Liver (tissue), 9 donors: ENCODE data around the gene CHPF2. TPM values are rescaled to one million over a fixed set of nuclear protein-coding genes. Genes with fewer than 3 reads are reported as not detected.

ENCODE experiments used
- DNase-seq: peaks from one replicate; pipeline ENCODE4 v3.0.0-alpha.2; 2017; ENCODE audit warnings: low spot score
- H3K27ac ChIP-seq, 2 donors: one replicate each; pipeline ENCODE4 v1.7.0; 2013; ENCODE audit warnings: inconsistent platforms in 2 of 2, low read length in 2 of 2, control low read depth in 1 of 2, low read depth in 1 of 2, mild to moderate bottlenecking in 1 of 2
- H3K27me3 ChIP-seq, 4 donors: one replicate each; pipeline versions ENCODE4 v1.6.1 to v1.7.0; 2013; ENCODE audit warnings: low read length in 3 of 4, inconsistent platforms in 1 of 4, mild to moderate bottlenecking in 1 of 4, moderate library complexity in 1 of 4; ENCODE audit not compliant: control insufficient read depth in 4 of 4, insufficient read depth in 4 of 4
- H3K36me3 ChIP-seq, 4 donors: one replicate each; pipeline versions ENCODE4 v1.6.1 to v1.7.0; 2013; ENCODE audit warnings: low read length in 3 of 4, mild to moderate bottlenecking in 3 of 4, low read depth in 1 of 4, moderate library complexity in 1 of 4; ENCODE audit not compliant: control insufficient read depth in 4 of 4, insufficient read depth in 3 of 4
- H3K4me1 ChIP-seq, 4 donors: one replicate each; pipeline versions ENCODE4 v1.6.1 to v1.7.0; 2013; ENCODE audit warnings: low read length in 3 of 4, mild to moderate bottlenecking in 3 of 4, moderate library complexity in 1 of 4; ENCODE audit not compliant: control insufficient read depth in 4 of 4, insufficient read depth in 4 of 4
- H3K4me3 ChIP-seq, 3 donors: one replicate each; pipeline versions ENCODE4 v1.6.1 to v1.7.0; 2013; ENCODE audit warnings: low read length in 3 of 3, control low read depth in 1 of 3, low read depth in 1 of 3, mild to moderate bottlenecking in 1 of 3
- H3K9ac ChIP-seq, 2 donors: one replicate each; pipeline ENCODE4 v1.7.0; 2013; ENCODE audit warnings: low read length in 2 of 2, mild to moderate bottlenecking in 2 of 2, moderate library complexity in 2 of 2, control low read depth in 1 of 2, low read depth in 1 of 2
- H3K9me3 ChIP-seq, 4 donors: one replicate each; pipeline versions ENCODE4 v1.6.1 to v1.7.0; 2013; ENCODE audit warnings: low read length in 3 of 4; ENCODE audit not compliant: control insufficient read depth in 4 of 4
- ATF3 ChIP-seq: IDR thresholded peaks from 2 replicates; pipeline ENCODE4 v1.6.1; 2016; ENCODE audit warnings: antibody characterized with exemption
- CTCF ChIP-seq: fragments of 150-350 bp; IDR thresholded peaks from 2 replicates; pipeline ENCODE4 v1.5.1; 2017; ENCODE audit warnings: improper control_type of control experiment, low read depth, low read length; ENCODE audit not compliant: missing input control
- EGR1 ChIP-seq, 2 donors: IDR thresholded peaks; 2 replicates each; pipeline ENCODE4 v1.6.1; 2016 to 2018; ENCODE audit warnings: antibody characterized with exemption in 2 of 2, low read depth in 2 of 2
- FOXA2 ChIP-seq: IDR thresholded peaks from 2 replicates; pipeline ENCODE4 v1.6.1; 2016; ENCODE audit warnings: antibody characterized with exemption
- GABPA ChIP-seq, 2 donors: IDR thresholded peaks in 1 of 2; conservative IDR thresholded peaks in 1 of 2; 2 replicates each; pipeline ENCODE4 v1.6.1; 2016; ENCODE audit warnings: antibody characterized with exemption in 2 of 2, mild to moderate bottlenecking in 1 of 2, moderate library complexity in 1 of 2
- HNF4A ChIP-seq, 2 donors: conservative IDR thresholded peaks; 2 replicates each; pipeline ENCODE4 v1.6.1; 2016; ENCODE audit warnings: antibody characterized with exemption in 2 of 2, mild to moderate bottlenecking in 2 of 2
- HNF4G ChIP-seq: IDR thresholded peaks from 2 replicates; pipeline ENCODE4 v1.6.1; 2016; ENCODE audit warnings: antibody characterized with exemption
- JUND ChIP-seq, 2 donors: IDR thresholded peaks; 2 replicates each; pipeline ENCODE4 v1.6.1; 2016; ENCODE audit warnings: antibody characterized with exemption in 2 of 2
- MAX ChIP-seq: IDR thresholded peaks from 2 replicates; pipeline ENCODE4 v1.6.1; 2016; ENCODE audit warnings: antibody characterized with exemption
- NR2F2 ChIP-seq: IDR thresholded peaks from 2 replicates; pipeline ENCODE4 v1.6.1; 2016; ENCODE audit warnings: antibody characterized with exemption
- RAD21 ChIP-seq, 2 donors: IDR thresholded peaks; 2 replicates each; pipeline ENCODE4 v1.6.1; 2016; ENCODE audit warnings: antibody characterized with exemption in 2 of 2, mild to moderate bottlenecking in 2 of 2
- REST ChIP-seq: IDR thresholded peaks from 2 replicates; pipeline ENCODE4 v1.6.1; 2016; ENCODE audit warnings: antibody characterized with exemption, mild to moderate bottlenecking
- RXRA ChIP-seq, 2 donors: IDR thresholded peaks; 2 replicates each; pipeline ENCODE4 v1.6.1; 2017 to 2018; ENCODE audit warnings: antibody characterized with exemption in 2 of 2, mild to moderate bottlenecking in 1 of 2
- SP1 ChIP-seq: IDR thresholded peaks from 2 replicates; pipeline ENCODE4 v1.6.1; 2018; ENCODE audit warnings: antibody characterized with exemption, mild to moderate bottlenecking
- TAF1 ChIP-seq: conservative IDR thresholded peaks from 2 replicates; pipeline ENCODE4 v1.6.1; 2016; ENCODE audit warnings: antibody characterized with exemption, mild to moderate bottlenecking
- YY1 ChIP-seq: IDR thresholded peaks from 2 replicates; pipeline ENCODE4 v1.6.1; 2016; ENCODE audit warnings: antibody characterized with exemption, mild to moderate bottlenecking
- ZBTB33 ChIP-seq: IDR thresholded peaks from 2 replicates; pipeline ENCODE4 v1.6.1; 2016; ENCODE audit warnings: antibody characterized with exemption
- WGBS: extraction: QIAGEN DNeasy Blood & Tissue Kit; methylation state at CpG from one replicate; pipeline ENCODE4 v1.1.7; 2013; 5-methylcytosine and 5-hydroxymethylcytosine counted together
- polyA plus RNA-seq, 2 donors: library from polyadenylated mRNA; stranded (reverse) in 1 of 2; unstranded in 1 of 2; fragments of 200-250 nt in 1 of 2; fragments of >200 nt in 1 of 2; fragmentation: Nextera tagmentation in 1 of 2; extraction: Ambion mirVana in 1 of 2; gene quantifications; one replicate each; pipeline versions ENCODE4 v1.2.1 to v1.2.3, GENCODE V29; 2013 to 2015
- total RNA-seq, 2 donors: library from RNA; depleted of rRNA; stranded (reverse); fragments of >200 nt; gene quantifications; one replicate each; pipeline ENCODE4 v1.2.3, GENCODE V29; 2014
- donor health status: healthy.
- donor health status: healthy.
- donor health status: healthy.
- donor health status: healthy.
- donor health status: healthy.

CHPF2 gene
- total and polyA plus RNA-seq, 4 donors, result 4.1 to 19.7 (median 18.1) TPM

GRCh38 chr7:151252961-151253711 lies 20.9 kb downstream of the CHPF2 start:
- no peak for DNase-seq
- 76% methylated on average over 17 of the region's 17 CpGs for WGBS
- Histone ChIP-seq H3K4me1 (peaks cover 10 to 20% (median 12%) of the 10 kb centered on the region in 4 donors), H3K4me3 (no peak overlapping the region), H3K27me3 (peaks cover 0 to 6% (median 0%) of the 10 kb centered on the region in 4 donors), H3K27ac (no peak overlapping the region), H3K36me3 (no peaks in the 10 kb centered on the region), H3K9me3 (no peaks in the 10 kb centered on the region), H3K9ac (no peak overlapping the region)
- TF ChIP-seq NR2F2 (no peak), GABPA (IDR thresholded peaks at IDR 0.05 in 1 of 2, conservative IDR thresholded peaks at IDR 0.05 in 1 of 2) (no peak), HNF4A (conservative IDR thresholded peaks at IDR 0.05) (no peak), RXRA (IDR thresholded peaks at IDR 0.05) (no peak), TAF1 (no peak), ZBTB33 (no peak), CTCF (no peak), HNF4G (no peak), YY1 (no peak), EGR1 (IDR thresholded peaks at IDR 0.05; ENCODE audit: low read depth in 2 of 2) (no peak), REST (no peak), FOXA2 (no peak), JUND (IDR thresholded peaks at IDR 0.05) (no peak), SP1 (no peak), RAD21 (IDR thresholded peaks at IDR 0.05) (no peak)

GRCh38 chr7:151254316-151254715 lies 22.0 kb downstream of the CHPF2 start:
- H3K9me3 ChIP-seq, result no peaks in the 10 kb centered on the region
- no peaks in the 10 kb centered on the region for H3K36me3 ChIP-seq
- no peak overlapping the region for H3K4me3 ChIP-seq
- no peak overlapping the region for H3K9ac ChIP-seq
- no peak overlapping the region for H3K27ac ChIP-seq
- WGBS, result 65% methylated on average over 7 of the region's 7 CpGs
- no peak for DNase-seq
- peaks cover 0 to 6% (median 0%) of the 10 kb centered on the region in 4 donors for H3K27me3 ChIP-seq
- H3K4me1 ChIP-seq, result peaks cover 3 to 9% (median 5%) of the 10 kb centered on the region in 4 donors
- TF ChIP-seq HNF4G, result no peak
- no peak for TF ChIP-seq NR2F2
- no peak for TF ChIP-seq HNF4A (conservative IDR thresholded peaks at IDR 0.05)
- TF ChIP-seq ZBTB33, result no peak
- no peak for TF ChIP-seq SP1
- TF ChIP-seq EGR1 (IDR thresholded peaks at IDR 0.05; ENCODE audit: low read depth in 2 of 2), result no peak
- no peak for TF ChIP-seq MAX
- TF ChIP-seq CTCF, result no peak
- no peak for TF ChIP-seq RAD21 (IDR thresholded peaks at IDR 0.05)
- no peak for TF ChIP-seq ATF3
